OCI-LY1 (cell line): ENCODE data around the gene SPOUT1.
"Not testable (repeated sequence)": the region's sequence is repeated elsewhere in the genome, so short reads cannot be mapped to it uniquely, and the experiment has no call there.

ENCODE experiments used
- H2AFZ ChIP-seq: fragments of 200-600 bp; sonication (generic), shearing (Covaris generic); 2 replicates; pipeline ENCODE4 v1.6.0; 2014; ENCODE audit warnings: antibody characterized with exemption, mild to moderate bottlenecking, low read length
- H3F3A ChIP-seq: fragments of 200-600 bp; sonication (generic), shearing (Covaris generic); 2 replicates; pipeline ENCODE4 v1.6.0; 2014; ENCODE audit warnings: mild to moderate bottlenecking, antibody characterized with exemption, low read length, moderate library complexity; ENCODE audit not compliant: insufficient read depth
- H3K27ac ChIP-seq: fragments of 200-600 bp; sonication (generic); 2 replicates; pipeline ENCODE4 v1.5.1; 2014; ENCODE audit warnings: low read length, mixed run types, mild to moderate bottlenecking, low read depth; ENCODE audit not compliant: poor library complexity, severe bottlenecking
- H3K27me3 ChIP-seq: fragments of 200-600 bp; sonication (generic); 2 replicates; pipeline ENCODE4 v1.6.0; 2014; ENCODE audit warnings: antibody characterized with exemption, mild to moderate bottlenecking, low read length, moderate library complexity; ENCODE audit not compliant: insufficient read depth
- H3K36me3 ChIP-seq: fragments of 200-600 bp; sonication (generic); 2 replicates; pipeline ENCODE4 v1.6.1; 2014; ENCODE audit warnings: mild to moderate bottlenecking, antibody characterized with exemption, low read length, moderate library complexity, mixed read lengths; ENCODE audit not compliant: insufficient read depth
- H3K4me1 ChIP-seq: fragments of 200-600 bp; sonication (generic); 2 replicates; pipeline ENCODE4 v1.5.1; 2014; ENCODE audit warnings: mild to moderate bottlenecking, low read length, moderate library complexity; ENCODE audit not compliant: insufficient read depth, severe bottlenecking
- H3K4me2 ChIP-seq: fragments of 200-600 bp; sonication (generic), shearing (Covaris generic); 2 replicates; pipeline ENCODE4 v1.6.1; 2014; ENCODE audit warnings: low read length
- H3K4me3 ChIP-seq: fragments of 200-600 bp; sonication (generic); 2 replicates; pipeline ENCODE4 v1.5.1; 2014; ENCODE audit warnings: low read length, low read depth, mild to moderate bottlenecking, mixed read lengths; ENCODE audit not compliant: poor library complexity, severe bottlenecking
- H3K79me2 ChIP-seq: fragments of 200-600 bp; shearing (Covaris generic); 2 replicates; pipeline ENCODE4 v1.6.1; 2016; ENCODE audit warnings: mixed run types, low read length, mixed read lengths; ENCODE audit not compliant: insufficient read depth
- H3K9ac ChIP-seq: fragments of 200-600 bp; sonication (generic), shearing (Covaris generic); 2 replicates; pipeline ENCODE4 v1.6.1; 2014; ENCODE audit warnings: mild to moderate bottlenecking, low read length, mixed read lengths
- H3K9me2 ChIP-seq: fragments of 200-600 bp; sonication (generic), shearing (Covaris generic); 2 replicates; pipeline ENCODE4 v1.6.1; 2014; ENCODE audit warnings: low read depth, mild to moderate bottlenecking, low read length, mixed read lengths
- H3K9me3 ChIP-seq: fragments of 200-600 bp; shearing (Covaris generic); 2 replicates; pipeline ENCODE4 v1.6.1; 2014; ENCODE audit warnings: low read length, mixed read lengths
- H4K20me1 ChIP-seq: fragments of 200-600 bp; sonication (generic), shearing (Covaris generic); 2 replicates; pipeline ENCODE4 v1.6.0; 2016; ENCODE audit warnings: mild to moderate bottlenecking, low read length; ENCODE audit not compliant: insufficient read depth
- EZH2 ChIP-seq: fragments of 200-600 bp; sonication (generic), shearing (Covaris generic); IDR thresholded peaks from 2 replicates; pipeline ENCODE4 v1.8.0; 2017; ENCODE audit warnings: borderline replicate concordance, mixed run types, mild to moderate bottlenecking, antibody characterized with exemption, low read length, moderate library complexity, mixed read lengths
- TF ChIP-seq, protein P1 (sequence below): fragments of 200-600 bp; sonication (generic), shearing (Covaris generic); IDR thresholded peaks from 2 replicates; pipeline ENCODE4 v1.5.1; 2017; ENCODE audit warnings: mild to moderate bottlenecking, antibody characterized with exemption, low read length, moderate library complexity, mixed read lengths

The SPOUT1 gene

DNA sequence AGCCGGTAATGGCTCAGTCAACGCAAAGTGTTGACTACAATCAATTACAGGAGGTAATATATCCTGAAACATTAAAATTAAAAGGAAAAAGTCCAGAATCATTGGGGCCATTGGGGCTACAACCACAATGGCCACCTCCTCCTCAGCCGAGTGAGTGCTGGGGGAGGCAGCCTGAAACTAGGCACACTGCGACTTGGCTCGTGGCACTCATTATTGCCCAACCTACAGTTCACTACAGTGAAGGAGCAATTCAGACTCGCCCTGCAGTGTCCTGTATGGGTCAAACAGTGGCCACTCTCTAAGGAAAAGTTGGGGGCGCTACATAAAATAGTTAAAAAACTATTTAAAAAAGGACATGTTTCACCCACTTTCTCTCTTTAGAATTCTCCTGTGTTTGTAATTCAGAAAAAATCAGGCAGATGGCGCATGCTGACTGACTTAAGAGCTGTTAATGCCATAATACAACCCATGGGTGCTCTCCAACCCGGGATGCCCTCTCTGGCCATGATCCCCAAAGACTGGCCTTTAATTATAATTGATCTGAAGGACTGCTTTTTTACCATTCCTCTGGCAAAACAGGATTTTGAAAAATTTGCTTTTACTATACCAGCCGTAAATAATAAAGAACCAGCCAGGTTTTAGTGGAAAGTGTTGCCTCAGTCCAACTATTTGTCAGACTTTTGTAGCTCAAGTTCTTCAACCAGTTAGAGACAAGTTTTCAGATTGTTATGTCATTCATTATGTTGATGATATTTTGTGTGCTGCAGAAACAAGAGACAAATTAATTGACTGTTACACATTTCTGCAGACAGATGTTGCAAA, 22.4 kb upstream of the SPOUT1 start:
- not testable (repeated sequence) for H3K9ac ChIP-seq, H3K27ac ChIP-seq, H4K20me1 ChIP-seq, H3K9me2 ChIP-seq, H3K4me1 ChIP-seq, H3F3A ChIP-seq, H3K79me2 ChIP-seq, H3K4me2 ChIP-seq, H3K9me3 ChIP-seq, H2AFZ ChIP-seq, H3K36me3 ChIP-seq, H3K27me3 ChIP-seq, H3K4me3 ChIP-seq
- TF ChIP-seq, protein P1, sequence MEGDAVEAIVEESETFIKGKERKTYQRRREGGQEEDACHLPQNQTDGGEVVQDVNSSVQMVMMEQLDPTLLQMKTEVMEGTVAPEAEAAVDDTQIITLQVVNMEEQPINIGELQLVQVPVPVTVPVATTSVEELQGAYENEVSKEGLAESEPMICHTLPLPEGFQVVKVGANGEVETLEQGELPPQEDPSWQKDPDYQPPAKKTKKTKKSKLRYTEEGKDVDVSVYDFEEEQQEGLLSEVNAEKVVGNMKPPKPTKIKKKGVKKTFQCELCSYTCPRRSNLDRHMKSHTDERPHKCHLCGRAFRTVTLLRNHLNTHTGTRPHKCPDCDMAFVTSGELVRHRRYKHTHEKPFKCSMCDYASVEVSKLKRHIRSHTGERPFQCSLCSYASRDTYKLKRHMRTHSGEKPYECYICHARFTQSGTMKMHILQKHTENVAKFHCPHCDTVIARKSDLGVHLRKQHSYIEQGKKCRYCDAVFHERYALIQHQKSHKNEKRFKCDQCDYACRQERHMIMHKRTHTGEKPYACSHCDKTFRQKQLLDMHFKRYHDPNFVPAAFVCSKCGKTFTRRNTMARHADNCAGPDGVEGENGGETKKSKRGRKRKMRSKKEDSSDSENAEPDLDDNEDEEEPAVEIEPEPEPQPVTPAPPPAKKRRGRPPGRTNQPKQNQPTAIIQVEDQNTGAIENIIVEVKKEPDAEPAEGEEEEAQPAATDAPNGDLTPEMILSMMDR: peak; percentile 42

DNA sequence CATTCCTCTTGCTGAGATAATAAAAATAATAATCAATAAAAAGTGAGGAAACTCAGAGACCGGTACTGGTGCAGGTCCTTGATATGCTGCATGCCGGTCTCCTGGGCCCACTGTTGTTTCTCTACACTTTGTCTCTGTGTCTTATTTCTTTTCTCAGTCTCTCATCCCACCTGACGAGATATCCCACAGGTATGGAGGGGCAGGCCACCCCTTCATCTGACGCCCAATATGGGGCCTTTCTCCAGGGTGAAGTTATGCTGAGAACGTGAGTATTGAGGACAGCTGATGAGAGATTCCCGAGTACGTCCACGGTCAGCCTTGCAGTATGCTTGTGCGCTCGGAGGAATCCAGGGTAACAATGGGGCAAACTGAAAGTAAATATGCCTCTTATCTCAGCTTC, 21.4 kb upstream of the SPOUT1 start:
- not testable (repeated sequence) for H4K20me1 ChIP-seq, H3K79me2 ChIP-seq, H3K4me1 ChIP-seq, H3K9me2 ChIP-seq, H3K9me3 ChIP-seq, H3K9ac ChIP-seq, H3K36me3 ChIP-seq, H3K4me3 ChIP-seq, H3K27me3 ChIP-seq, H3F3A ChIP-seq, H3K4me2 ChIP-seq, H3K27ac ChIP-seq, H2AFZ ChIP-seq

DNA sequence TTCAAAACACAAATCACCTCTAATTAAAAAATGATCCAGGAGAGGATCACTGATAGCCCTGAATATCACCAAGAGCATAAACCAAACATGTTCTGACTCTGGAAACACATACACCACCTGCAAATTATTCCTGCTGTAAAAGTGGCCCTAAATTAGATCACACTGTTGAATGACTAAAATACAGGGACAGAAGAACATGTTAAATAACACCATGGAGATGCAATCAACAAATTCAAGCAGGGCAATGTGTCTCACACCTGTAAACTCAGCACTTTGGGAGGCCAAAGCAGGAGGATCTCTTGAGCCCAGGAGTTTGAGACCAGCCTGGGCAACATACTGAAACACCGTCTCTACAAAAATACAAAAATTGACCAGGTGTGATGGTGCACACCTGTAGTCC, 18.2 kb upstream of the SPOUT1 start:
- no peak for TF ChIP-seq EZH2
- TF ChIP-seq, protein P1: no peak
- Histone ChIP-seq H3K27ac (no peak overlapping the region), H4K20me1 (no peaks in the 10 kb centered on the region), H3K79me2 (no peaks in the 10 kb centered on the region), H3K9me3 (no peaks in the 10 kb centered on the region), H3K27me3 (no peaks in the 10 kb centered on the region), H3K4me2 (no peak overlapping the region), H3K4me1 (no peaks in the 10 kb centered on the region), H3K9me2 (no peaks in the 10 kb centered on the region), H3K4me3 (no peak overlapping the region), H3F3A (no peaks in the 10 kb centered on the region), H2AFZ (no peak overlapping the region), H3K9ac (no peak overlapping the region), H3K36me3 (no peaks in the 10 kb centered on the region; the same call in none of the 2 replicates)

DNA sequence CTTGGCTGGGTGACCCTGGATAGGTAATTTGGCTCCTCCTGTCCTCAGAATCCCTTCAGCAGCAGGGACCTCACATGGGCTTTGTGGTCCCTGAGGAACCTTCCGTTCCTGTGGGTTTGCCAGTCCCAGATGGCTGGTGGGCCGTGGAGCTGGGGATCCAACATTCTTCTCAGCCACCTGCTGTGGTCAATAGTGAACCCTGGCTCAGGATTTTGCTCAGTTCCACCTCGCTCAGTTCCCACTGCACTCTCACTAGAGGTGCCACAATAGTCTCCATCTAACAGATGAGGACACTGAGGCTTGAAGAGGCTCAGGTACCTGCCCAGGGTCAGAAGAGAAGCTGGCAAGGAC, 17.1 kb upstream of the SPOUT1 start:
- Histone ChIP-seq H3K27me3 (no peaks in the 10 kb centered on the region), H3K27ac (no peak overlapping the region), H3K4me1 (no peaks in the 10 kb centered on the region), H3K9me3 (no peaks in the 10 kb centered on the region), H4K20me1 (no peaks in the 10 kb centered on the region), H3K4me3 (no peak overlapping the region), H2AFZ (no peak overlapping the region), H3K4me2 (no peak overlapping the region), H3K79me2 (no peaks in the 10 kb centered on the region), H3F3A (no peaks in the 10 kb centered on the region), H3K9me2 (no peaks in the 10 kb centered on the region), H3K36me3 (no peaks in the 10 kb centered on the region; the same call in none of the 2 replicates), H3K9ac (no peak overlapping the region)
- TF ChIP-seq, protein P1: no peak
- TF ChIP-seq EZH2: no peak
